ENCODE measurements around the gene HEMGN.

DNA sequence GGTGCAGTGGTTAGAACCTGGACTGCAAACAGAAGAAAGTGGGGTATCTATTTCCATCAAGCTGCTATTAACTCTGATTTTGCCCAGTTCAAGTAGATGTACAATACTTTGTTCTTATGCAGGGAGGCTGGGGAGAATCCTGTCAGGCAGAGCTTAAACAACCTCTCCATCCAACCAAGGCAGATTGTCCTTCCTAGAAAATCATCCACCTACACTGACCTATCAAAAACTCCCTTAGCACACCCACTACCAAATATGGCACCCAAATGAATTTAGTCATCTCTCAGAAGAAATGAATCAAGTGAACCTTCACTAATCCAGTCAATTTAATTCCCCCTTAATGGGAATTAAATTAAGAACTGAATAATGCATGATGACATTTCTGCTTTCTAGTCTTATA, 18.4 kb upstream of the HEMGN start:
- no peak for TF ChIP-seq POLR2A (IDR thresholded peaks at IDR 0.05)
- TF ChIP-seq, protein P1, sequence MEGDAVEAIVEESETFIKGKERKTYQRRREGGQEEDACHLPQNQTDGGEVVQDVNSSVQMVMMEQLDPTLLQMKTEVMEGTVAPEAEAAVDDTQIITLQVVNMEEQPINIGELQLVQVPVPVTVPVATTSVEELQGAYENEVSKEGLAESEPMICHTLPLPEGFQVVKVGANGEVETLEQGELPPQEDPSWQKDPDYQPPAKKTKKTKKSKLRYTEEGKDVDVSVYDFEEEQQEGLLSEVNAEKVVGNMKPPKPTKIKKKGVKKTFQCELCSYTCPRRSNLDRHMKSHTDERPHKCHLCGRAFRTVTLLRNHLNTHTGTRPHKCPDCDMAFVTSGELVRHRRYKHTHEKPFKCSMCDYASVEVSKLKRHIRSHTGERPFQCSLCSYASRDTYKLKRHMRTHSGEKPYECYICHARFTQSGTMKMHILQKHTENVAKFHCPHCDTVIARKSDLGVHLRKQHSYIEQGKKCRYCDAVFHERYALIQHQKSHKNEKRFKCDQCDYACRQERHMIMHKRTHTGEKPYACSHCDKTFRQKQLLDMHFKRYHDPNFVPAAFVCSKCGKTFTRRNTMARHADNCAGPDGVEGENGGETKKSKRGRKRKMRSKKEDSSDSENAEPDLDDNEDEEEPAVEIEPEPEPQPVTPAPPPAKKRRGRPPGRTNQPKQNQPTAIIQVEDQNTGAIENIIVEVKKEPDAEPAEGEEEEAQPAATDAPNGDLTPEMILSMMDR (IDR thresholded peaks at IDR 0.05) = no peak

Measured in right lobe of liver (tissue), 4 donors.